A673 (cell line): ENCODE measurements around the gene OSTF1. TPM values are rescaled to one million over a fixed set of nuclear protein-coding genes. Genes with fewer than 3 reads are reported as not detected.

Experiments used
- BruUV-seq: library from RNA; stranded (reverse); fragments of 400-500 nt; replicated peaks from 2 replicates; lab custom pipeline; 2021; lab: Mats Ljungman, UMichigan
- CTCF ChIA-PET: fragments of 300-600 bp; sonication (Branson Sonifier 250); formaldehyde crosslinking; loops from one replicate; lab custom pipeline; 2022; ENCODE audit warnings: antibody characterized with exemption; lab: Charles Lee
- POLR2A ChIA-PET: fragments of 300-600 bp; sonication (Branson Sonifier 250); formaldehyde crosslinking; loops from one replicate; lab custom pipeline; 2022; ENCODE audit warnings: antibody characterized with exemption; ENCODE audit not compliant: low non-redundant PET; lab: Charles Lee
- DNase-seq: peaks from one replicate; pipeline ENCODE4 v3.0.0-alpha.2; 2015; ENCODE audit warnings: low spot score
- H3K27ac ChIP-seq: fragments of 200-600 bp; sonication (generic); 2 replicates; pipeline ENCODE4 v1.5.1; 2016; ENCODE audit warnings: mixed run types, low read depth, mild to moderate bottlenecking, mixed read lengths, antibody characterized with exemption, low read length; ENCODE audit not compliant: poor library complexity, severe bottlenecking
- H3K27me3 ChIP-seq: fragments of 200-600 bp; sonication (generic); replicated peaks from 2 replicates; pipeline ENCODE4 v1.6.1; 2017; ENCODE audit warnings: mixed run types, low read depth, mild to moderate bottlenecking, mixed read lengths, antibody characterized with exemption, low read length; ENCODE audit not compliant: insufficient read depth, poor library complexity
- H3K36me3 ChIP-seq: fragments of 200-600 bp; sonication (generic); 2 replicates; pipeline ENCODE4 v1.6.1; 2016; ENCODE audit warnings: mixed run types, mild to moderate bottlenecking, mixed read lengths, antibody characterized with exemption, low read length; ENCODE audit not compliant: insufficient read depth, poor library complexity, severe bottlenecking
- H3K4me1 ChIP-seq: fragments of 200-600 bp; sonication (generic); 2 replicates; pipeline ENCODE4 v1.6.1; 2017; ENCODE audit warnings: mixed run types, mild to moderate bottlenecking, mixed read lengths, antibody characterized with exemption, low read length; ENCODE audit not compliant: insufficient read depth, poor library complexity, severe bottlenecking
- H3K4me3 ChIP-seq: fragments of 200-600 bp; sonication (generic); 2 replicates; pipeline ENCODE4 v1.5.1; 2016; ENCODE audit warnings: low read depth, mixed run types, mild to moderate bottlenecking, mixed read lengths, low read length; ENCODE audit not compliant: poor library complexity, severe bottlenecking
- H3K9me3 ChIP-seq: fragments of 200-600 bp; sonication (generic); 2 replicates; pipeline ENCODE4 v1.6.1; 2016; ENCODE audit warnings: mixed run types, low read depth, mild to moderate bottlenecking, mixed read lengths, antibody characterized with exemption, low read length; ENCODE audit not compliant: poor library complexity, severe bottlenecking
- CTCF ChIP-seq: fragments of 300-800, 200-600 bp; sonication (generic); conservative IDR thresholded peaks from 2 replicates; pipeline ENCODE4 v1.5.1; 2017; ENCODE audit warnings: low read depth, mild to moderate bottlenecking, antibody characterized with exemption, low read length, moderate library complexity, mixed read lengths
- EZH2 ChIP-seq: fragments of 200-600 bp; sonication (generic); IDR thresholded peaks from 2 replicates; pipeline ENCODE4 v1.6.1; 2017; ENCODE audit warnings: borderline replicate concordance, low read depth, mild to moderate bottlenecking, mixed read lengths, antibody characterized with exemption, low read length; ENCODE audit not compliant: poor library complexity, severe bottlenecking
- intact Hi-C: fragments of 100-400 bp; cut with micrococcal nuclease; formaldehyde crosslinking; loops from one replicate; pipeline ENCODE4 v1.10.0; 2022; ENCODE audit not compliant: unreplicated experiment
- total RNA-seq: library from RNA; stranded (reverse); gene quantifications from 2 replicates; pipeline ENCODE4 v1.2.3, GENCODE V29; 2021

Gene OSTF1
- total RNA-seq, 1 experiment from 2014 or later, result 2.3 TPM

GRCh38 chr9:75104607-75105006, 16.3 kb downstream of the OSTF1 start:
- H3K36me3 ChIP-seq, result no peaks in the 10 kb centered on the region
- ChIA-PET CTCF (no interaction called here), POLR2A (no interaction called here)
- intact Hi-C loops, result no loop called here
- H3K4me3 ChIP-seq, result no peak overlapping the region
- no TSS peak for BruUV-seq
- H3K9me3 ChIP-seq, result no peaks in the 10 kb centered on the region
- H3K27ac ChIP-seq, result no peak overlapping the region
- no peaks in the 10 kb centered on the region for H3K27me3 ChIP-seq
- DNase-seq, result no peak
- H3K4me1 ChIP-seq, result no peaks in the 10 kb centered on the region
- no peak for TF ChIP-seq EZH2
- TF ChIP-seq CTCF, result no peak

GRCh38 chr9:75105019-75105540, 16.8 kb downstream of the OSTF1 start:
- ChIA-PET CTCF (no interaction called here), POLR2A (no interaction called here)
- Histone ChIP-seq H3K9me3 (no peaks in the 10 kb centered on the region), H3K4me3 (no peak overlapping the region), H3K27me3 (no peaks in the 10 kb centered on the region), H3K4me1 (no peaks in the 10 kb centered on the region), H3K27ac (no peak overlapping the region), H3K36me3 (no peaks in the 10 kb centered on the region)
- DNase-seq, result no peak
- intact Hi-C loops, result no loop called here
- BruUV-seq, result no TSS peak
- TF ChIP-seq CTCF, result no peak
- no peak for TF ChIP-seq EZH2

- Histone ChIP-seq H3K36me3 (no peaks in the 10 kb centered on the region), H3K9me3 (no peaks in the 10 kb centered on the region), H3K4me3 (no peak overlapping the region), H3K27me3 (no peaks in the 10 kb centered on the region), H3K27ac (no peak overlapping the region), H3K4me1 (no peaks in the 10 kb centered on the region)
- ChIA-PET CTCF (no interaction called here), POLR2A (no interaction called here)
- DNase-seq, result no peak
- TF ChIP-seq EZH2, result no peak
- TF ChIP-seq CTCF, result no peak
- intact Hi-C loops, result no loop called here
- BruUV-seq, result no TSS peak
Observed at GRCh38 chr9:75105841-75106240, 17.5 kb downstream of the OSTF1 start.
